ENCODE measurements around the gene SPACA7. TPM values are rescaled to one million over a fixed set of nuclear protein-coding genes. Genes with fewer than 3 reads are reported as not detected.

Gene SPACA7
- total and polyA plus RNA-seq, 9 of the 15 experiments (the other 6 are each of a cell fraction or from before 2014, with no cell fraction given) = not detected

- TF ChIP-seq CTCFL (IDR thresholded peaks at IDR 0.05; ENCODE audit: borderline replicate concordance, insufficient read depth, low read depth, low read length, poor library complexity, severe bottlenecking) = no peak
- TF ChIP-seq ERF (CRISPR knock-in tag; IDR thresholded peaks at IDR 0.05) = no peak
- TF ChIP-seq KAT8 (IDR thresholded peaks at IDR 0.05; ENCODE audit: low read depth) = no peak
- TF ChIP-seq SMAD3 (CRISPR knock-in tag; conservative IDR thresholded peaks at IDR 0.05) = no peak
- TF ChIP-seq RBM22 (IDR thresholded peaks at IDR 0.05; ENCODE audit: low read depth, low read length, poor library complexity, severe bottlenecking) = no peak
- no peak for TF ChIP-seq ZNF184 (CRISPR knock-in tag; IDR thresholded peaks at IDR 0.05)
- TF ChIP-seq ZBTB1 (CRISPR knock-in tag; IDR thresholded peaks at IDR 0.05; ENCODE audit: borderline replicate concordance, low read depth) = no peak
- no peak for TF ChIP-seq NR3C1 (CRISPR knock-in tag; IDR thresholded peaks at IDR 0.05)
- TF ChIP-seq ARID3B (CRISPR knock-in tag; IDR thresholded peaks at IDR 0.05; ENCODE audit: borderline replicate concordance) = no peak
- TF ChIP-seq EP400 (IDR thresholded peaks at IDR 0.05) = no peak
- TF ChIP-seq SMARCE1 (IDR thresholded peaks at IDR 0.05) = no peak
- no peak for TF ChIP-seq GTF2E2 (tag; IDR thresholded peaks at IDR 0.05)
Observed at GRCh38 chr13:112349681-112350080, 26.5 kb upstream of the SPACA7 start (continued).

Data from K562 (cell line).